GM10248 (cell line): ENCODE data around the gene ATP10A.

Source experiments
- CTCF ChIA-PET: fragments of 300-600 bp; sonication (Branson Sonifier 250); formaldehyde crosslinking; extraction: SDS; loops from one replicate; lab custom pipeline; 2021; ENCODE audit warnings: antibody characterized with exemption; lab: Yijun Ruan, JAX
- POLR2A ChIA-PET: fragments of 350-650 bp; sonication (Branson Sonifier 250); formaldehyde crosslinking; extraction: SDS; loops from one replicate; lab custom pipeline; 2020; ENCODE audit warnings: antibody characterized with exemption; lab: Yijun Ruan, JAX
- DNase-seq: peaks from one replicate; pipeline ENCODE4 v3.0.0; 2012; ENCODE audit errors: extremely low spot score
- CTCF ChIP-seq: IDR thresholded peaks from 2 replicates; pipeline ENCODE4 v1.5.1; 2012; ENCODE audit warnings: mild to moderate bottlenecking, low read depth; ENCODE audit errors: extremely low read depth, missing control alignments, control extremely low read depth

ATP10A gene

GRCh38 chr15:25664761-25665160, 198.4 kb downstream of the ATP10A start:
- no peak for TF ChIP-seq CTCF
- CTCF ChIA-PET = no interaction called here
- POLR2A ChIA-PET = no interaction called here
- no peak for DNase-seq

- POLR2A ChIA-PET = no interaction called here
- CTCF ChIA-PET = no interaction called here
- TF ChIP-seq CTCF = no peak
Observed at GRCh38 chr15:25663515-25663914, 199.6 kb downstream of the ATP10A start.

GRCh38 chr15:25661898-25662297, 201.2 kb downstream of the ATP10A start:
- TF ChIP-seq CTCF = no peak
- ChIA-PET CTCF (no interaction called here), POLR2A (no interaction called here)
- DNase-seq = no peak

More at GRCh38 chr15:25663515-25663914, 199.6 kb downstream of the ATP10A start:
- no peak for DNase-seq

GRCh38 chr15:25659251-25659650, 203.9 kb downstream of the ATP10A start:
- CTCF ChIA-PET = no interaction called here
- DNase-seq = no peak
- POLR2A ChIA-PET = no interaction called here
- TF ChIP-seq CTCF = no peak

GRCh38 chr15:25658560-25658959, 204.6 kb downstream of the ATP10A start:
- no peak for DNase-seq
- ChIA-PET POLR2A (no interaction called here), CTCF (no interaction called here)
- TF ChIP-seq CTCF = no peak

GRCh38 chr15:25655207-25655948, 207.7 kb downstream of the ATP10A start:
- no peak for TF ChIP-seq CTCF
- ChIA-PET POLR2A (no interaction called here), CTCF (no interaction called here)
- DNase-seq = no peak
